Upper lobe of right lung (tissue), 1 donor: ENCODE measurements around the gene MGAT3. TPM values are rescaled to one million over a fixed set of nuclear protein-coding genes. Genes with fewer than 3 reads are reported as not detected.
A peak's percentile ranks its signal among the peaks of the same experiment; 100 is the strongest.

Experiments used
- ATAC-seq: fragments of 200-7000 bp; cut with Tn5 transposase; one replicate; pipeline ENCODE4 v1.9.1; 2020; ENCODE audit warnings: mild to moderate bottlenecking, moderate library complexity
- DNase-seq: peaks from one replicate; pipeline ENCODE4 v3.0.0-alpha.2; 2020
- H3K27ac ChIP-seq: fragments of 200-600 bp; one replicate; pipeline ENCODE4 v1.8.0; 2022
- H3K27me3 ChIP-seq: fragments of 200-600 bp; one replicate; pipeline ENCODE4 v1.8.0; 2022; ENCODE audit warnings: mild to moderate bottlenecking
- H3K36me3 ChIP-seq: fragments of 200-600 bp; one replicate; pipeline ENCODE4 v1.8.0; 2022
- H3K4me1 ChIP-seq: fragments of 200-600 bp; one replicate; pipeline ENCODE4 v1.8.0; 2022
- H3K4me3 ChIP-seq: fragments of 200-600 bp; one replicate; pipeline ENCODE4 v1.8.0; 2022; ENCODE audit warnings: mild to moderate bottlenecking
- H3K9me3 ChIP-seq: fragments of 200-600 bp; one replicate; pipeline ENCODE4 v1.8.0; 2022
- CTCF ChIP-seq: fragments of 200-600 bp; IDR thresholded peaks from one replicate; pipeline ENCODE4 v1.8.0; 2022; ENCODE audit warnings: antibody characterized with exemption
- intact Hi-C: fragments of 100-400 bp; cut with DNase I; formaldehyde crosslinking; loops from one replicate; pipeline ENCODE4 v1.11.0; 2022
- total RNA-seq: library from RNA; stranded (reverse); fragmentation: NEBNext Ultra II Directional; extraction: Animal tissue kit (Norgen Biotek cat#: 25700); gene quantifications from one replicate; pipeline ENCODE4 v1.2.1, GENCODE V29; 2021
- donor health status: DM: no; HTN: yes; CAD: no; lungs with severe emphysema.

Gene MGAT3
- total RNA-seq, 1 donor from 2014 or later: 34.8 TPM

DNA sequence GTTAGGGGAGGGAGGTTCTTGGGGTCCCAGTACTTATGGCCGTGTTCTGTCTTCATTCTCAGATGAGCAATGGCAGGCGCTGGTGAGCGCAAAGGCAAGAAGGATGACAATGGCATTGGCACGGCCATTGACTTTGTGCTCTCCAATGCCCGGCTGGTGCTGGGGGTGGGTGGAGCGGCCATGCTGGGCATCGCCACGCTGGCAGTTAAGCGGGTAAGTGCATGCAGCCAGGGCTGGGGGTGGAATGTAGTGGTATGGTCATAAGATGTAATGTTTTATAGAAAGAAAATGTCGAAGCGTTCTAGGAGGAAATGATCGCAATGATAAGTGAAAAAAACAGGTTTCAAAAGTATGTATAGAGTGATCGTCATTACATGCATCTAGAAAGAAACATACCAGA is 54.4 kb downstream of the MGAT3 start:
- H3K27me3 ChIP-seq: no peaks in the 10 kb centered on the region
- no peaks in the 10 kb centered on the region for H3K4me1 ChIP-seq
- H3K4me3 ChIP-seq: no peak overlapping the region
- DNase-seq (no peak), ATAC-seq (no peak)
- no peaks in the 10 kb centered on the region for H3K9me3 ChIP-seq
- intact Hi-C loops: no loop called here
- H3K27ac ChIP-seq: no peak overlapping the region
- TF ChIP-seq CTCF: no peak
- peaks cover 92% of the 10 kb centered on the region for H3K36me3 ChIP-seq

- Histone ChIP-seq H3K4me1 (no peaks in the 10 kb centered on the region), H3K9me3 (no peaks in the 10 kb centered on the region), H3K27ac (no peak overlapping the region), H3K36me3 (peaks cover 92% of the 10 kb centered on the region), H3K27me3 (no peaks in the 10 kb centered on the region), H3K4me3 (no peak overlapping the region)
- no peak for ATAC-seq
- DNase-seq: no peak
- no peak for TF ChIP-seq CTCF
- intact Hi-C loops: no loop called here
Observed at GRCh38 chr22:39512026-39512425, 55.2 kb downstream of the MGAT3 start.

- Histone ChIP-seq H3K36me3 (peaks cover 79% of the 10 kb centered on the region), H3K27ac (no peak overlapping the region), H3K9me3 (no peaks in the 10 kb centered on the region), H3K4me1 (peaks cover 10% of the 10 kb centered on the region), H3K4me3 (no peak overlapping the region), H3K27me3 (no peaks in the 10 kb centered on the region)
- TF ChIP-seq CTCF: no peak
- no peak for DNase-seq
- ATAC-seq: no peak
- intact Hi-C loops: no loop called here
Observed at GRCh38 chr22:39513791-39514190, 57.0 kb downstream of the MGAT3 start.

GRCh38 chr22:39514373-39514973 is 57.7 kb downstream of the MGAT3 start:
- intact Hi-C loops: no loop called here
- peak; percentile 69 for ATAC-seq
- no peak for DNase-seq
- H3K27ac ChIP-seq: no peak overlapping the region
- peaks cover 72% of the 10 kb centered on the region for H3K36me3 ChIP-seq
- H3K4me3 ChIP-seq: no peak overlapping the region
- H3K27me3 ChIP-seq: no peaks in the 10 kb centered on the region
- peak; percentile 76 for TF ChIP-seq CTCF
- peaks cover 15% of the 10 kb centered on the region for H3K4me1 ChIP-seq
- H3K9me3 ChIP-seq: no peaks in the 10 kb centered on the region

DNA sequence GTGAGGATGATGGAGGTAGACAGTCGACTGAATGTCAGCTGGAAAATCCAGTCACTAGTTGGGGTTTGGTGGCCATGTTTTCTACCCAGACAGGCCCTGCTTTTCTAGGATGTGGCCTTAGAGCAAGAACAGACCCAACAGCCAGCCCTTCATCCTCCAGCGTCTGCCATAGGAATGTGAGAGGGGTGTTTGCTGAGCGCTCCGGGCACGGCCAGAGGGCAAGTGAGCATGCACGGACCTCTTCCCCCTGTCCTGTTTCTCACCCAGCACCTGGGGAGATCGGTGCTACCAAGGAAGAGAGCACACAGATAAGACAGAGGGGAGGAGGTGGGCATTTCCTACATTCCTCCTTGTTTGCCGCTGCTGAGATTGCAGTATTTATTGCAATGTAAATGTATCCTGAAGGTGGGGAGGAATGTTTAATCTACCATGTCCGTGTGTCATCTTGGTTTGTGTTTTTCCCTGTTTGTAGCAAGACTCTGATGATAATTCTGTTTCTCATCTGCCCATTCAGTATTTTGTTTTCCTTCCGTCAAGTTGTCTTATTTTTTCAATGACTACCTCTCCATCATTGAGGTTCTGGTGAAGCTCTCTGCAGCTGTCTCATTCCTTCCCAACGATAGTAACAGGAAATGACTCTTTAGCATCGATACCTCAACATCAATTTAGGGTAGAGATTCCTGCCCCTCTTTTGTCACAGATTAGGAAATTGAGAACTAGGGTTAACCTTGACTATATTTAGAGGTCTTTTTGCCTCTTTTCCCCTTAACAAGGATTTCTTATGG is 58.6 kb downstream of the MGAT3 start:
- Histone ChIP-seq H3K9me3 (no peaks in the 10 kb centered on the region), H3K27me3 (no peaks in the 10 kb centered on the region), H3K4me1 (peaks cover 15% of the 10 kb centered on the region), H3K4me3 (no peak overlapping the region), H3K36me3 (peaks cover 65% of the 10 kb centered on the region), H3K27ac (no peak overlapping the region)
- no peak for ATAC-seq
- DNase-seq: no peak
- intact Hi-C loops: no loop called here
- TF ChIP-seq CTCF: no peak
